Neuronal stem cell (in vitro differentiated cells): ENCODE data around the gene TTN.

Experiments
- DNase-seq: peaks from one replicate; pipeline ENCODE4 v3.0.0-alpha.2; 2013; ENCODE audit warnings: low spot score
- H2AFZ ChIP-seq: one replicate; pipeline ENCODE4 v1.6.1; 2013; ENCODE audit warnings: mild to moderate bottlenecking, low read length, inconsistent platforms
- H2AK5ac ChIP-seq: 2 replicates; pipeline ENCODE4 v1.6.1; 2013; ENCODE audit warnings: low read depth, mild to moderate bottlenecking, inconsistent platforms, low read length, moderate library complexity, mixed read lengths
- H2BK120ac ChIP-seq: 2 replicates; pipeline ENCODE4 v1.6.1; 2013; ENCODE audit warnings: low read depth, mild to moderate bottlenecking, inconsistent platforms, low read length, moderate library complexity, mixed read lengths
- H2BK12ac ChIP-seq: one replicate; pipeline ENCODE4 v1.6.1; 2013; ENCODE audit warnings: low read length, inconsistent platforms
- H2BK15ac ChIP-seq: 2 replicates; pipeline ENCODE4 v1.6.1; 2013; ENCODE audit warnings: mild to moderate bottlenecking, low read length, inconsistent platforms, mixed read lengths
- H2BK5ac ChIP-seq: one replicate; pipeline ENCODE4 v1.6.1; 2013; ENCODE audit warnings: inconsistent platforms, mild to moderate bottlenecking, low read length, moderate library complexity
- H3K14ac ChIP-seq: one replicate; pipeline ENCODE4 v1.6.1; 2013; ENCODE audit warnings: low read length, inconsistent platforms
- H3K18ac ChIP-seq: 2 replicates; pipeline ENCODE4 v1.6.1; 2013; ENCODE audit warnings: low read length, inconsistent platforms
- H3K23ac ChIP-seq: 2 replicates; pipeline ENCODE4 v1.6.1; 2013; ENCODE audit warnings: low read depth, mild to moderate bottlenecking, mixed read lengths, low read length, inconsistent platforms; ENCODE audit not compliant: poor library complexity
- H3K27ac ChIP-seq: replicated peaks from 3 replicates; pipeline ENCODE4 v1.5.1; 2013; ENCODE audit warnings: low read length, inconsistent platforms
- H3K27me3 ChIP-seq, 3 experiments: 2 replicates each; pipeline ENCODE4 v1.6.1; 2013; ENCODE audit warnings: low read length in 3 of 3, mild to moderate bottlenecking in 2 of 3, inconsistent platforms in 1 of 3, low read depth in 1 of 3, mixed read lengths in 1 of 3, moderate library complexity in 1 of 3; ENCODE audit not compliant: control insufficient read depth in 3 of 3, insufficient read depth in 3 of 3
- H3K36me3 ChIP-seq, 2 donors: replicated peaks in 1 of 2; 2 replicates each; pipeline ENCODE4 v1.6.1; 2013; ENCODE audit warnings: low read length in 2 of 2; ENCODE audit not compliant: control insufficient read depth in 2 of 2, insufficient read depth in 2 of 2
- H3K4ac ChIP-seq: 2 replicates; pipeline ENCODE4 v1.6.1; 2013; ENCODE audit warnings: inconsistent platforms, mild to moderate bottlenecking, low read length, moderate library complexity
- H3K4me1 ChIP-seq, 2 donors: 1 replicate in 1 of 2; 2 replicates in 1 of 2; pipeline ENCODE4 v1.6.1; 2013; ENCODE audit warnings: low read length in 2 of 2, low read depth in 1 of 2; ENCODE audit not compliant: control insufficient read depth in 2 of 2, insufficient read depth in 1 of 2
- H3K4me2 ChIP-seq: one replicate; pipeline ENCODE4 v1.6.1; 2013; ENCODE audit warnings: mild to moderate bottlenecking, low read length, inconsistent platforms; ENCODE audit not compliant: insufficient read depth, poor library complexity, severe bottlenecking
- H3K4me3 ChIP-seq, 2 donors: 2 replicates each; pipeline ENCODE4 v1.5.1; 2013; ENCODE audit warnings: low read length in 2 of 2, mild to moderate bottlenecking in 2 of 2, inconsistent platforms in 1 of 2, moderate library complexity in 1 of 2
- H3K79me1 ChIP-seq: one replicate; pipeline ENCODE4 v1.6.1; 2013; ENCODE audit warnings: low read depth, mild to moderate bottlenecking, inconsistent platforms, low read length, moderate library complexity
- H3K9ac ChIP-seq: one replicate; pipeline ENCODE4 v1.6.1; 2013; ENCODE audit warnings: mild to moderate bottlenecking, low read depth, low read length, inconsistent platforms; ENCODE audit not compliant: poor library complexity
- H3K9me3 ChIP-seq, 2 donors: replicated peaks in 1 of 2; 2 replicates each; pipeline versions ENCODE3 to v1.6.1; 2013; ENCODE audit warnings: low read length in 2 of 2, mild to moderate bottlenecking in 2 of 2, inconsistent platforms in 1 of 2, low read depth in 1 of 2, mixed read lengths in 1 of 2, moderate library complexity in 1 of 2; ENCODE audit not compliant: control insufficient read depth in 2 of 2, insufficient read depth in 1 of 2
- H4K8ac ChIP-seq: one replicate; pipeline ENCODE4 v1.6.1; 2013; ENCODE audit warnings: low read depth, mild to moderate bottlenecking, inconsistent platforms, low read length, moderate library complexity
- H4K91ac ChIP-seq: one replicate; pipeline ENCODE4 v1.6.1; 2013; ENCODE audit warnings: low read length, low read depth, mild to moderate bottlenecking, inconsistent platforms; ENCODE audit not compliant: poor library complexity
- WGBS, 2 donors: extraction: QIAGEN DNeasy Blood & Tissue Kit; methylation state at CpG; one replicate each; pipeline ENCODE4 v1.1.7; 2013; ENCODE audit warnings: missing lambda C conversion rate in 2 of 2, mixed read lengths in 1 of 2; ENCODE audit not compliant: insufficient read length in 2 of 2, insufficient replicate concordance in 1 of 2; ENCODE audit errors: extremely low coverage in 2 of 2; 5-methylcytosine and 5-hydroxymethylcytosine counted together

Gene TTN

DNA sequence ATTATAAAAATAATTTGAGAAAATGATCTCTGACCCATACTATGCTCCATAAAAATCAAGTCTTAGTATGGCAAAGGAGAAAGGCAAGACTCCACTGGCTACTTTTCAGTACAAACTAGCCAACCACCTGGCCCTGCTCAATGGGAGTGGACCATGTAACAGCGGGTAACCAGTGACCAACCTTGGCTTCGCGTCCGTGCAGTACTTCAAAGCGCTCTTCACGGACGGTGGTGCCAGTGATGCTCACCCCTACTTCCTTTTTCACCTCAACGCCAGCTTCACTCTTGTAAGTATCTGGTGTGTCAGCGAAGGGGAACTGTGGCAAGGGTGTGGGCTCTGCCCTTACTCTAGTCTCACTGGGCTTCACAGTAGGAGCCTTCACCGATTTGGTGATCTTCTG lies 23.3 kb downstream of the TTN start:
- H3K79me1 ChIP-seq, result no peaks in the 10 kb centered on the region
- H3K4me1 ChIP-seq, result no peaks in the 10 kb centered on the region
- no peak overlapping the region for H4K91ac ChIP-seq
- H2BK5ac ChIP-seq, result no peak overlapping the region
- no peaks in the 10 kb centered on the region for H3K9me3 ChIP-seq
- H3K4me2 ChIP-seq, result no peak overlapping the region
- H2BK120ac ChIP-seq, result no peak overlapping the region
- no peak overlapping the region for H3K4ac ChIP-seq
- H3K23ac ChIP-seq, result no peak overlapping the region
- H3K36me3 ChIP-seq, result no peaks in the 10 kb centered on the region
- no peak overlapping the region for H2AFZ ChIP-seq
- no peak overlapping the region for H3K14ac ChIP-seq
- H2BK15ac ChIP-seq, result no peak overlapping the region
- H4K8ac ChIP-seq, result no peak overlapping the region
- WGBS, 2 donors, result no CpG with 5 or more reads among the region's 10 CpGs
- H3K27me3 ChIP-seq, result no peaks in the 10 kb centered on the region
- DNase-seq, result no peak
- H2BK12ac ChIP-seq, result no peak overlapping the region
- peak overlapping the region in 1 of 2 donors; percentile 19 for H3K4me3 ChIP-seq
- no peak overlapping the region for H3K9ac ChIP-seq
- H2AK5ac ChIP-seq, result no peak overlapping the region
- H3K27ac ChIP-seq, result no peak overlapping the region
- H3K18ac ChIP-seq, result no peak overlapping the region

GRCh38 chr2:178782236-178782635 lies 25.0 kb downstream of the TTN start:
- Histone ChIP-seq H3K79me1 (no peaks in the 10 kb centered on the region), H3K4me2 (no peak overlapping the region), H3K14ac (no peak overlapping the region), H2AFZ (no peak overlapping the region), H3K9me3 (no peaks in the 10 kb centered on the region), H3K23ac (no peak overlapping the region), H3K18ac (no peak overlapping the region), H3K4ac (no peak overlapping the region), H3K27ac (no peak overlapping the region), H3K4me3 (no peak overlapping the region), H4K8ac (no peak overlapping the region), H2BK15ac (no peak overlapping the region), H2BK12ac (no peak overlapping the region), H3K27me3 (no peaks in the 10 kb centered on the region), H2AK5ac (no peak overlapping the region), H2BK120ac (no peak overlapping the region), H3K9ac (no peak overlapping the region), H3K36me3 (no peaks in the 10 kb centered on the region), H2BK5ac (no peak overlapping the region), H4K91ac (no peak overlapping the region), H3K4me1 (no peaks in the 10 kb centered on the region)
- DNase-seq, result no peak
- no CpG with 5 or more reads among the region's 7 CpGs for WGBS, 2 donors

DNA sequence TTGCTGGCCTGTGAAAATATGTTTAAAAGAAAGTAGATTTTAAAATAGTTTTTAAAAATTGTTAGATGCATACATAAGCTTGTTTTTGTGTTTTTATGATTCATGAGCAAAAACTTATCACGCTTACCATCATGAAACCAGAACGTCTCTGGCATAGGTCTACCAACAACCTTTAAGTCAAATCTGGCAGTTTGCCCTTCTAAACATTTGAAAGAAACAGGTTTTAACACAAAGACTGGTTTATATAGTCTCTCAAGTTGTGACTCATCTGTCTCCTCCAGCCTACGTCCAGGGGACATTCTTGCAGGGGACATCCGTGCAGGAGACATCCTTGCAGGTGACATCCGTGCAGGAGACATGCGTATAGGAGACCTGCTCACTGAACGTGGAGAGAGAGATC lies 29.6 kb downstream of the TTN start:
- no peak overlapping the region for H2AFZ ChIP-seq
- no CpG with 5 or more reads among the region's 7 CpGs for WGBS, 2 donors
- H4K8ac ChIP-seq, result no peak overlapping the region
- no peak overlapping the region for H2BK15ac ChIP-seq
- H3K36me3 ChIP-seq, result no peaks in the 10 kb centered on the region
- H3K27ac ChIP-seq, result no peak overlapping the region
- H3K14ac ChIP-seq, result no peak overlapping the region
- H2BK120ac ChIP-seq, result no peak overlapping the region
- H3K4me2 ChIP-seq, result no peak overlapping the region
- H3K9ac ChIP-seq, result no peak overlapping the region
- H4K91ac ChIP-seq, result no peak overlapping the region
- H3K23ac ChIP-seq, result no peak overlapping the region
- no peaks in the 10 kb centered on the region for H3K9me3 ChIP-seq
- no peaks in the 10 kb centered on the region for H3K79me1 ChIP-seq
- H3K4me3 ChIP-seq, result no peak overlapping the region
- no peaks in the 10 kb centered on the region for H3K4me1 ChIP-seq
- no peak overlapping the region for H2BK12ac ChIP-seq
- no peak for DNase-seq
- H3K4ac ChIP-seq, result no peak overlapping the region
- H3K27me3 ChIP-seq, result peaks cover 0 to 2% (median 0%) of the 10 kb centered on the region in 3 experiments
- no peak overlapping the region for H2BK5ac ChIP-seq
- H3K18ac ChIP-seq, result no peak overlapping the region
- no peak overlapping the region for H2AK5ac ChIP-seq

GRCh38 chr2:178776751-178777150 lies 30.5 kb downstream of the TTN start:
- Histone ChIP-seq H3K18ac (no peak overlapping the region), H4K91ac (no peak overlapping the region), H3K4me2 (no peak overlapping the region), H4K8ac (no peak overlapping the region), H3K4ac (no peak overlapping the region), H3K79me1 (no peaks in the 10 kb centered on the region), H3K36me3 (no peaks in the 10 kb centered on the region), H2BK5ac (no peak overlapping the region), H2BK15ac (no peak overlapping the region), H2BK12ac (no peak overlapping the region), H2AFZ (no peak overlapping the region), H3K4me1 (no peaks in the 10 kb centered on the region), H2AK5ac (no peak overlapping the region), H3K4me3 (no peak overlapping the region), H3K23ac (no peak overlapping the region), H3K27ac (no peak overlapping the region), H2BK120ac (no peak overlapping the region), H3K9ac (no peak overlapping the region), H3K9me3 (no peaks in the 10 kb centered on the region), H3K14ac (no peak overlapping the region), H3K27me3 (peaks cover 0 to 2% (median 0%) of the 10 kb centered on the region in 3 experiments)
- no CpG with 5 or more reads among the region's 4 CpGs for WGBS, 2 donors
- DNase-seq, result no peak
